GM21526 (cell line): ENCODE results near the gene PDZRN3.

Experiments
- ATAC-seq: cut with Tn5 transposase; IDR thresholded peaks from one replicate; pipeline ENCODE4 v1.9.1; 2021; ENCODE audit warnings: moderate library complexity; ENCODE audit not compliant: unreplicated experiment, low FRiP score

PDZRN3 gene

GRCh38 chr3:73624821-73625665 is at the start of gene PDZRN3:
Gene PDZRN3, minus strand, starts transcription at chr3:73624941.
- ATAC-seq = no peak

- ATAC-seq = no peak
Measured at GRCh38 chr3:73674280-73674679, 49.5 kb upstream of the PDZRN3 start.

- ATAC-seq = no peak
Measured at GRCh38 chr3:73669260-73669659, 44.5 kb upstream of the PDZRN3 start.

- no peak for ATAC-seq
Measured at GRCh38 chr3:73668391-73668790, 43.6 kb upstream of the PDZRN3 start.

- ATAC-seq = no peak
Measured at GRCh38 chr3:73667889-73668288, 43.1 kb upstream of the PDZRN3 start.

- no peak for ATAC-seq
Measured at GRCh38 chr3:73665286-73665685, 40.5 kb upstream of the PDZRN3 start.

- no peak for ATAC-seq
Measured at GRCh38 chr3:73664389-73664788, 39.6 kb upstream of the PDZRN3 start.

GRCh38 chr3:73663495-73663894 is 38.8 kb upstream of the PDZRN3 start:
- ATAC-seq = no peak

GRCh38 chr3:73661265-73661664 is 36.5 kb upstream of the PDZRN3 start:
- no peak for ATAC-seq

GRCh38 chr3:73658227-73658626 is 33.5 kb upstream of the PDZRN3 start:
- ATAC-seq = no peak

GRCh38 chr3:73657186-73657585 is 32.4 kb upstream of the PDZRN3 start:
- no peak for ATAC-seq

GRCh38 chr3:73656241-73656890 is 31.6 kb upstream of the PDZRN3 start:
- ATAC-seq = no peak

GRCh38 chr3:73655197-73655596 is 30.5 kb upstream of the PDZRN3 start:
- ATAC-seq = no peak

- ATAC-seq = no peak
Measured at GRCh38 chr3:73653877-73654276, 29.1 kb upstream of the PDZRN3 start.

GRCh38 chr3:73653351-73653750 is 28.6 kb upstream of the PDZRN3 start:
- ATAC-seq = no peak

GRCh38 chr3:73652896-73653295 is 28.2 kb upstream of the PDZRN3 start:
- no peak for ATAC-seq

- no peak for ATAC-seq
Measured at GRCh38 chr3:73637042-73637441, 12.3 kb upstream of the PDZRN3 start.

GRCh38 chr3:73635254-73635653 is 10.5 kb upstream of the PDZRN3 start:
- ATAC-seq = no peak

- ATAC-seq = no peak
Measured at GRCh38 chr3:73633916-73634344, 9.2 kb upstream of the PDZRN3 start.

- ATAC-seq = no peak
Measured at GRCh38 chr3:73633453-73633852, 8.7 kb upstream of the PDZRN3 start.

- no peak for ATAC-seq
Measured at GRCh38 chr3:73626106-73626505, 1.4 kb upstream of the PDZRN3 start.
